Measurements from ENCODE around the gene CBL.

- TF ChIP-seq, protein P1, sequence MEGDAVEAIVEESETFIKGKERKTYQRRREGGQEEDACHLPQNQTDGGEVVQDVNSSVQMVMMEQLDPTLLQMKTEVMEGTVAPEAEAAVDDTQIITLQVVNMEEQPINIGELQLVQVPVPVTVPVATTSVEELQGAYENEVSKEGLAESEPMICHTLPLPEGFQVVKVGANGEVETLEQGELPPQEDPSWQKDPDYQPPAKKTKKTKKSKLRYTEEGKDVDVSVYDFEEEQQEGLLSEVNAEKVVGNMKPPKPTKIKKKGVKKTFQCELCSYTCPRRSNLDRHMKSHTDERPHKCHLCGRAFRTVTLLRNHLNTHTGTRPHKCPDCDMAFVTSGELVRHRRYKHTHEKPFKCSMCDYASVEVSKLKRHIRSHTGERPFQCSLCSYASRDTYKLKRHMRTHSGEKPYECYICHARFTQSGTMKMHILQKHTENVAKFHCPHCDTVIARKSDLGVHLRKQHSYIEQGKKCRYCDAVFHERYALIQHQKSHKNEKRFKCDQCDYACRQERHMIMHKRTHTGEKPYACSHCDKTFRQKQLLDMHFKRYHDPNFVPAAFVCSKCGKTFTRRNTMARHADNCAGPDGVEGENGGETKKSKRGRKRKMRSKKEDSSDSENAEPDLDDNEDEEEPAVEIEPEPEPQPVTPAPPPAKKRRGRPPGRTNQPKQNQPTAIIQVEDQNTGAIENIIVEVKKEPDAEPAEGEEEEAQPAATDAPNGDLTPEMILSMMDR (IDR thresholded peaks at IDR 0.05; ENCODE audit: borderline replicate concordance, extremely low read depth, low read length, poor library complexity, severe bottlenecking): peak; percentile 91
- TF ChIP-seq EZH2 (IDR thresholded peaks at IDR 0.05; ENCODE audit: borderline replicate concordance, low read depth, low read length, severe bottlenecking): no peak
These were observed 9.2 kb upstream of the CBL start for GRCh38 chr11:119196833-119197483.
